Measurements from ENCODE around the gene TSPAN16. TPM values are rescaled to one million over a fixed set of nuclear protein-coding genes. Genes with fewer than 3 reads are reported as not detected.

TSPAN16 gene
- total and polyA plus RNA-seq, 2 of the 13 experiments (the other 11 are each of a cell fraction or from before 2014, with no cell fraction given), result not detected

GRCh38 chr19:11293433-11294389 is 2.2 kb upstream of the TSPAN16 start (continued):
- peak; percentile 57 for TF ChIP-seq PHF5A (CRISPR knock-in tag; IDR thresholded peaks at IDR 0.05; ENCODE audit: low read depth, unreplicated experiment)
- TF ChIP-seq MAFK (conservative IDR thresholded peaks at IDR 0.05 in 1 of 2, IDR thresholded peaks at IDR 0.05 in 1 of 2; ENCODE audit: low read length in 2 of 2), result no peak
- no peak for TF ChIP-seq SRSF9 (IDR thresholded peaks at IDR 0.05; ENCODE audit: borderline replicate concordance, insufficient read depth, low read depth, low read length, poor library complexity, severe bottlenecking)
- peak; percentile 96 for TF ChIP-seq RAD21 (CRISPR knock-in tag; IDR thresholded peaks at IDR 0.05)
- TF ChIP-seq TAF15 (IDR thresholded peaks at IDR 0.05; ENCODE audit: low read depth, low read length, poor library complexity, severe bottlenecking), result no peak
- TF ChIP-seq ZNF282 (IDR thresholded peaks at IDR 0.05; ENCODE audit: partially characterized antibody), result no peak
- TF ChIP-seq AGO2 (optimal IDR thresholded peaks at IDR 0.05; ENCODE audit: low read depth, low read length), result no peak
- peak; percentile 55; the same call in 1 of the 2 replicates for TF ChIP-seq ZNF619 (CRISPR knock-in tag; IDR thresholded peaks at IDR 0.05)
- TF ChIP-seq CCDC6 (CRISPR knock-in tag; IDR thresholded peaks at IDR 0.05), result no peak
- no peak for TF ChIP-seq NFATC3 (CRISPR knock-in tag; IDR thresholded peaks at IDR 0.05)
- no peak for TF ChIP-seq MZF1 (CRISPR knock-in tag; IDR thresholded peaks at IDR 0.05; ENCODE audit: borderline replicate concordance)
- TF ChIP-seq TBX2 (CRISPR knock-in tag; IDR thresholded peaks at IDR 0.05; ENCODE audit: borderline replicate concordance), result peak; percentile 60
- TF ChIP-seq GMEB1 (CRISPR knock-in tag; IDR thresholded peaks at IDR 0.05; ENCODE audit: borderline replicate concordance), result peak; percentile 47; the same call in 1 of the 2 replicates
- 0 out of 2 replicates have a peak, but pooled peaks have one; percentile 37 for TF ChIP-seq ZSCAN9 (CRISPR knock-in tag; IDR thresholded peaks at IDR 0.05; ENCODE audit: borderline replicate concordance)
- TF ChIP-seq ZNF256 (CRISPR knock-in tag; conservative IDR thresholded peaks at IDR 0.05), result no peak
- no peak for TF ChIP-seq ARNT2 (CRISPR knock-in tag; IDR thresholded peaks at IDR 0.05; ENCODE audit: low read depth)
- peak; percentile 79 to 83 for TF ChIP-seq HMGXB4 (CRISPR knock-in tag; IDR thresholded peaks at IDR 0.05; ENCODE audit: borderline replicate concordance in 1 of 2, low read depth in 1 of 2)
- TF ChIP-seq DBP (CRISPR knock-in tag; IDR thresholded peaks at IDR 0.05; ENCODE audit: not compliant biosample characterization), result no peak
- TF ChIP-seq FOXK1 (CRISPR knock-in tag; IDR thresholded peaks at IDR 0.05; ENCODE audit: borderline replicate concordance, low read depth), result no peak
- no peak for TF ChIP-seq KDM5A (IDR thresholded peaks at IDR 0.05; ENCODE audit: borderline replicate concordance, low read length)
